ENCODE data around the gene OR4D2. TPM values are rescaled to one million over a fixed set of nuclear protein-coding genes. Genes with fewer than 3 reads are reported as not detected.

Gene OR4D2
- total and polyA plus RNA-seq, 2 of the 4 experiments (the other 2 are of a cell fraction), result not detected

- no peak for ATAC-seq (ENCODE audit: low read depth)
These were observed 48.9 kb downstream of the OR4D2 start for GRCh38 chr17:58215685-58216084.

More at GRCh38 chr17:58215685-58216084, 48.9 kb downstream of the OR4D2 start:
- Histone ChIP-seq H2BK20ac (ENCODE audit: low read depth, low read length) (no peak overlapping the region), H3K27ac (ENCODE audit: insufficient read depth, low read length) (no peak overlapping the region), H2BK120ac (ENCODE audit: low read depth, low read length) (no peak overlapping the region), H4K5ac (ENCODE audit: low read depth, low read length) (no peak overlapping the region), H4K91ac (ENCODE audit: insufficient read depth, low read depth, low read length) (no peak overlapping the region), H2AK9ac (replicated peaks; ENCODE audit: low read depth, low read length, poor library complexity) (no peak overlapping the region), H3K27me3 (ENCODE audit: control insufficient read depth, insufficient read depth, low read length) (no peaks in the 10 kb centered on the region), H3K14ac (replicated peaks; ENCODE audit: low read depth, low read length) (no peak overlapping the region), H3K56ac (ENCODE audit: extremely low read depth, insufficient read depth, low read length) (no peak overlapping the region), H3K9me3 (ENCODE audit: control insufficient read depth, insufficient read depth, low read length) (no peaks in the 10 kb centered on the region), H2BK5ac (ENCODE audit: low read depth, low read length, poor library complexity, severe bottlenecking) (no peak overlapping the region), H2BK15ac (ENCODE audit: low read depth, low read length) (no peak overlapping the region), H3K36me3 (ENCODE audit: control insufficient read depth, insufficient read depth, low read length) (peaks cover 15% of the 10 kb centered on the region), H3K4me3 (ENCODE audit: insufficient read depth, low read depth, low read length) (no peak overlapping the region), H3K23ac (ENCODE audit: low read depth, low read length) (no peak overlapping the region), H3K4me1 (ENCODE audit: control insufficient read depth, insufficient read depth, low read length) (peaks cover 3% of the 10 kb centered on the region; the same call in 1 of the 2 replicates), H4K8ac (ENCODE audit: low read depth in 2 of 2, low read length in 2 of 2) (no peak overlapping the region), H3K9ac (ENCODE audit: low read depth, low read length) (no peak overlapping the region), H4K20me1 (ENCODE audit: insufficient read depth, low read length) (no peaks in the 10 kb centered on the region), H2AK5ac (ENCODE audit: low read depth, low read length) (no peak overlapping the region), H3K4ac (ENCODE audit: low read depth, low read length) (no peak overlapping the region), H3K18ac (ENCODE audit: low read depth, low read length) (no peak overlapping the region), H3K79me1 (ENCODE audit: low read depth in 1 of 2, low read length in 2 of 2) (peaks cover 5% of the 10 kb centered on the region in 2 experiments; a peak in 2 of 4 replicates), H3K4me2 (ENCODE audit: low read depth, low read length) (no peak overlapping the region), H3K9me1 (ENCODE audit: insufficient read depth, low read length) (peaks cover 5% of the 10 kb centered on the region; the same call in 1 of the 2 replicates), H2AFZ (replicated peaks; ENCODE audit: low read length, poor library complexity) (no peak overlapping the region)
- ChIA-PET CTCF (interaction anchor here (1.3 kb wide), 1 partner anchor 15 kb away, joined by 3 read pairs; no protein-coding TSS in a partner anchor), POLR2A (ENCODE audit: unreplicated experiment) (interaction anchor here (0.6 kb wide), 1 partner anchor 1392 kb away, joined by 3 read pairs; no protein-coding TSS in a partner anchor)
- no TSS peak for BruUV-seq (replicated peaks)
- intact Hi-C loops (cut with micrococcal nuclease) (no loop called here), in situ Hi-C loops (cut with MboI; ENCODE audit: low sequenced_read_pairs) (no loop called here), dilution Hi-C loops (cut with HindIII; ENCODE audit: low sequenced_read_pairs, unreplicated experiment) (no loop called here)
- no peak for DNase-seq
- TF ChIP-seq BHLHE40 (IDR thresholded peaks at IDR 0.05; ENCODE audit: low read depth, low read length), result no peak
- TF ChIP-seq POLR2A (IDR thresholded peaks at IDR 0.05; ENCODE audit: low read depth, low read length), result no peak
- no peak for TF ChIP-seq MAZ (IDR thresholded peaks at IDR 0.05; ENCODE audit: borderline replicate concordance, low read depth, low read length)
- TF ChIP-seq SMC3 (IDR thresholded peaks at IDR 0.05; ENCODE audit: low read depth, low read length), result no peak
- TF ChIP-seq CHD1 (IDR thresholded peaks at IDR 0.05; ENCODE audit: low read depth, low read length), result no peak
- no peak for TF ChIP-seq MAFK (IDR thresholded peaks at IDR 0.05; ENCODE audit: low read depth, low read length)
- TF ChIP-seq CEBPB (IDR thresholded peaks at IDR 0.05; ENCODE audit: low read depth, low read length), result no peak
- no peak for TF ChIP-seq NFE2L2 (IDR thresholded peaks at IDR 0.05; ENCODE audit: low read depth, low read length)
- TF ChIP-seq USF2 (IDR thresholded peaks at IDR 0.05; ENCODE audit: low read depth, low read length), result no peak
- TF ChIP-seq RCOR1 (IDR thresholded peaks at IDR 0.05; ENCODE audit: insufficient replicate concordance, low read length), result no peak
- TF ChIP-seq CTCF (conservative IDR thresholded peaks at IDR 0.05; ENCODE audit: low read depth, low read length), result no peak
- TF ChIP-seq RAD21 (IDR thresholded peaks at IDR 0.05; ENCODE audit: low read length), result no peak
- no peak for TF ChIP-seq FOS (IDR thresholded peaks at IDR 0.05; ENCODE audit: low read depth, low read length)
- no peak for TF ChIP-seq MXI1 (IDR thresholded peaks at IDR 0.05; ENCODE audit: borderline replicate concordance, low read depth, low read length)
- no peak for TF ChIP-seq ELK1 (IDR thresholded peaks at IDR 0.05; ENCODE audit: borderline replicate concordance, low read depth, low read length)
- no peak for TF ChIP-seq RFX5 (IDR thresholded peaks at IDR 0.05; ENCODE audit: low read depth, low read length)

Data from IMR-90 (cell line).